IgD-negative memory B cell (primary cell): ENCODE data around the gene CEACAM7. TPM values are rescaled to one million over a fixed set of nuclear protein-coding genes. Genes with fewer than 3 reads are reported as not detected.
A peak's percentile ranks its signal among the peaks of the same experiment; 100 is the strongest.

ENCODE experiments used
- H3K27ac Mint-ChIP-seq, 3 donors: one replicate each; pipeline ENCODE4 v1.8.0; 2020 to 2022; ENCODE audit warnings: mild to moderate bottlenecking in 3 of 3, mixed read lengths in 3 of 3, moderate library complexity in 1 of 3
- H3K27me3 Mint-ChIP-seq: one replicate; pipeline ENCODE4 v1.8.0; 2021; ENCODE audit warnings: mixed read lengths
- H3K36me3 Mint-ChIP-seq: one replicate; pipeline ENCODE4 v1.8.0; 2020; ENCODE audit warnings: mild to moderate bottlenecking, mixed read lengths
- H3K4me1 Mint-ChIP-seq, 3 donors: one replicate each; pipeline ENCODE4 v1.8.0; 2020 to 2022; ENCODE audit warnings: mixed read lengths in 3 of 3, mild to moderate bottlenecking in 1 of 3
- H3K4me3 Mint-ChIP-seq, 4 donors: one replicate each; pipeline ENCODE4 v1.8.0; 2020 to 2022; ENCODE audit warnings: mild to moderate bottlenecking in 4 of 4, mixed read lengths in 4 of 4, moderate library complexity in 3 of 4
- H3K9me3 Mint-ChIP-seq, 3 donors: one replicate each; pipeline ENCODE4 v1.8.0; 2020 to 2021; ENCODE audit warnings: mixed read lengths in 3 of 3, mild to moderate bottlenecking in 1 of 3
- polyA plus RNA-seq: library from polyadenylated mRNA; unstranded; fragments of 300-500 nt; fragmentation: Illumina TruSeq; gene quantifications from one replicate; pipeline ENCODE4 v1.2.3, GENCODE V29; 2021

The CEACAM7 gene
- polyA plus RNA-seq, 1 donor from 2014 or later: not detected

- Mint-ChIP-seq H3K27me3 (peaks cover 32% of the 10 kb centered on the region), H3K4me1 (no peaks in the 10 kb centered on the region), H3K36me3 (no peaks in the 10 kb centered on the region), H3K4me3 (no peak overlapping the region), H3K9me3 (peaks cover 2 to 14% (median 7%) of the 10 kb centered on the region in 3 donors), H3K27ac (peak overlapping the region in 1 of 3 donors; percentile 47)
These were observed 38.2 kb downstream of the CEACAM7 start for GRCh38 chr19:41649827-41650226.

- Mint-ChIP-seq H3K27ac (no peak overlapping the region), H3K4me1 (peaks cover 0 to 3% (median 0%) of the 10 kb centered on the region in 3 donors), H3K36me3 (no peaks in the 10 kb centered on the region), H3K27me3 (peaks cover 32% of the 10 kb centered on the region), H3K9me3 (peaks cover 0 to 3% (median 0%) of the 10 kb centered on the region in 3 donors), H3K4me3 (no peak overlapping the region)
These were observed 41.4 kb downstream of the CEACAM7 start for GRCh38 chr19:41646589-41647204.

GRCh38 chr19:41641879-41642485 lies 46.1 kb downstream of the CEACAM7 start:
- peaks cover 0 to 3% (median 0%) of the 10 kb centered on the region in 3 donors for H3K4me1 Mint-ChIP-seq

GRCh38 chr19:41638641-41639081 lies 49.4 kb downstream of the CEACAM7 start:
- no peak overlapping the region for H3K4me3 Mint-ChIP-seq

More at GRCh38 chr19:41641879-41642485, 46.1 kb downstream of the CEACAM7 start:
- peak overlapping the region in 1 of 3 donors; percentile 47 for H3K27ac Mint-ChIP-seq
- H3K4me3 Mint-ChIP-seq: no peak overlapping the region
- no peaks in the 10 kb centered on the region for H3K36me3 Mint-ChIP-seq
- no peaks in the 10 kb centered on the region for H3K9me3 Mint-ChIP-seq
- H3K27me3 Mint-ChIP-seq: peaks cover 21% of the 10 kb centered on the region

GRCh38 chr19:41637484-41637883 lies 50.6 kb downstream of the CEACAM7 start:
- no peak overlapping the region for H3K4me3 Mint-ChIP-seq
- H3K27me3 Mint-ChIP-seq: peaks cover 25% of the 10 kb centered on the region
- H3K4me1 Mint-ChIP-seq: peaks cover 0 to 3% (median 0%) of the 10 kb centered on the region in 3 donors
- no peaks in the 10 kb centered on the region for H3K36me3 Mint-ChIP-seq
- H3K9me3 Mint-ChIP-seq: peaks cover 2 to 8% (median 3%) of the 10 kb centered on the region in 3 donors
- H3K27ac Mint-ChIP-seq: no peak overlapping the region

More at GRCh38 chr19:41638641-41639081, 49.4 kb downstream of the CEACAM7 start:
- Mint-ChIP-seq H3K27ac (no peak overlapping the region), H3K36me3 (no peaks in the 10 kb centered on the region), H3K9me3 (peaks cover 0 to 4% (median 0%) of the 10 kb centered on the region in 3 donors), H3K27me3 (peaks cover 30% of the 10 kb centered on the region), H3K4me1 (peaks cover 0 to 3% (median 0%) of the 10 kb centered on the region in 3 donors)

- no peak overlapping the region for H3K4me3 Mint-ChIP-seq
- no peaks in the 10 kb centered on the region for H3K36me3 Mint-ChIP-seq
- peaks cover 28% of the 10 kb centered on the region for H3K27me3 Mint-ChIP-seq
- peaks cover 5 to 18% (median 7%) of the 10 kb centered on the region in 3 donors for H3K9me3 Mint-ChIP-seq
- no peak overlapping the region for H3K27ac Mint-ChIP-seq
- H3K4me1 Mint-ChIP-seq: no peaks in the 10 kb centered on the region
These were observed 59.9 kb downstream of the CEACAM7 start for GRCh38 chr19:41627966-41628675.

GRCh38 chr19:41626877-41627276 lies 61.2 kb downstream of the CEACAM7 start, which contains the start of gene CEACAM4:
Gene CEACAM4, minus strand, starts transcription at chr19:41627074. Its CDS starts 111 bp downstream, at chr19:41626963.
- Mint-ChIP-seq H3K4me3 (peak within 1 kb of the TSS in 1 of 4 donors; percentile 58), H3K36me3 (no peaks in the 10 kb centered on the region)

GRCh38 chr19:41626278-41626677 lies 61.8 kb downstream of the CEACAM7 start:
- Mint-ChIP-seq H3K36me3 (no peaks in the 10 kb centered on the region), H3K4me1 (no peaks in the 10 kb centered on the region), H3K27me3 (peaks cover 26% of the 10 kb centered on the region), H3K4me3 (peak overlapping the region in 1 of 4 donors; percentile 58), H3K9me3 (peaks cover 2 to 11% (median 2%) of the 10 kb centered on the region in 3 donors), H3K27ac (no peak overlapping the region)

More at GRCh38 chr19:41626877-41627276, 61.2 kb downstream of the CEACAM7 start, which contains the start of gene CEACAM4:
- peaks cover 26% of the 10 kb centered on the region for H3K27me3 Mint-ChIP-seq
- H3K4me1 Mint-ChIP-seq: no peaks in the 10 kb centered on the region
- peaks cover 5 to 15% (median 5%) of the 10 kb centered on the region in 3 donors for H3K9me3 Mint-ChIP-seq
- peak within 1 kb of the TSS in 1 of 3 donors; percentile 3 for H3K27ac Mint-ChIP-seq

- H3K4me1 Mint-ChIP-seq: no peaks in the 10 kb centered on the region
- H3K4me3 Mint-ChIP-seq: no peak overlapping the region
- H3K27ac Mint-ChIP-seq: no peak overlapping the region
These were observed 63.1 kb downstream of the CEACAM7 start for GRCh38 chr19:41624937-41625336.

GRCh38 chr19:41624515-41624914 lies 63.6 kb downstream of the CEACAM7 start:
- peaks cover 23% of the 10 kb centered on the region for H3K27me3 Mint-ChIP-seq
- peak overlapping the region in 1 of 4 donors; percentile 49 for H3K4me3 Mint-ChIP-seq
- H3K36me3 Mint-ChIP-seq: no peaks in the 10 kb centered on the region
- no peak overlapping the region for H3K27ac Mint-ChIP-seq
- H3K4me1 Mint-ChIP-seq: no peaks in the 10 kb centered on the region
- no peaks in the 10 kb centered on the region for H3K9me3 Mint-ChIP-seq

More at GRCh38 chr19:41624937-41625336, 63.1 kb downstream of the CEACAM7 start:
- Mint-ChIP-seq H3K9me3 (peaks cover 0 to 1% (median 0%) of the 10 kb centered on the region in 3 donors), H3K27me3 (peaks cover 23% of the 10 kb centered on the region), H3K36me3 (no peaks in the 10 kb centered on the region)

- H3K27ac Mint-ChIP-seq: no peak overlapping the region
- no peaks in the 10 kb centered on the region for H3K4me1 Mint-ChIP-seq
- no peak overlapping the region for H3K4me3 Mint-ChIP-seq
- no peaks in the 10 kb centered on the region for H3K36me3 Mint-ChIP-seq
- H3K27me3 Mint-ChIP-seq: peaks cover 23% of the 10 kb centered on the region
- no peaks in the 10 kb centered on the region for H3K9me3 Mint-ChIP-seq
These were observed 64.7 kb downstream of the CEACAM7 start for GRCh38 chr19:41623360-41623759.

Other genes starting within 250 kb of the CEACAM7 start
- 47.0 TPM for gene DMAC2, start 248.4 kb downstream of the CEACAM7 start, polyA plus RNA-seq
- gene ERICH4, start 245.1 kb downstream of the CEACAM7 start, polyA plus RNA-seq: not detected
- 30.8 TPM for gene CEACAM21, start 112.1 kb downstream of the CEACAM7 start, polyA plus RNA-seq
- gene CEACAM4, start 61.2 kb downstream of the CEACAM7 start, polyA plus RNA-seq: not detected
- not detected for gene CEACAM5, start 20.4 kb upstream of the CEACAM7 start, polyA plus RNA-seq
- gene CEACAM6, start 67.3 kb upstream of the CEACAM7 start, polyA plus RNA-seq: not detected
- gene CEACAM3, start 108.3 kb upstream of the CEACAM7 start, polyA plus RNA-seq: not detected
- gene LYPD4, start 156.4 kb upstream of the CEACAM7 start, polyA plus RNA-seq: not detected
- not detected for gene DMRTC2, start 156.8 kb upstream of the CEACAM7 start, polyA plus RNA-seq
- gene RPS19, start 172.0 kb upstream of the CEACAM7 start, polyA plus RNA-seq: 7,882 TPM
- gene CD79A, start 189.0 kb upstream of the CEACAM7 start, polyA plus RNA-seq: 3,141 TPM
- gene ARHGEF1, start 194.9 kb upstream of the CEACAM7 start, polyA plus RNA-seq: 203 TPM
- not detected for gene ERFL, start 240.2 kb upstream of the CEACAM7 start, polyA plus RNA-seq